IPS-NIHi7 (cell line): Measurements from ENCODE around the gene KRTAP12-4.
"Not testable (repeated sequence)": the region's sequence is repeated elsewhere in the genome, so short reads cannot be mapped to it uniquely, and the experiment has no call there.

Experiments used
- DNase-seq: peaks from one replicate; pipeline ENCODE4 v3.0.0; 2012; ENCODE audit warnings: mixed read lengths; ENCODE audit errors: extremely low spot score

KRTAP12-4 gene

GRCh38 chr21:44611551-44611950 lies 42.9 kb downstream of the KRTAP12-4 start:
- no peak for DNase-seq

- DNase-seq: not testable (repeated sequence)
Observed at GRCh38 chr21:44610157-44610843, 44.2 kb downstream of the KRTAP12-4 start.

- no peak for DNase-seq
Observed at GRCh38 chr21:44609193-44609592, 45.3 kb downstream of the KRTAP12-4 start.

- DNase-seq: no peak
Observed at GRCh38 chr21:44606495-44606894, 48.0 kb downstream of the KRTAP12-4 start.
